Upper lobe of left lung (tissue), 6 donors: ENCODE measurements around the gene CIRBP. TPM values are rescaled to one million over a fixed set of nuclear protein-coding genes. Genes with fewer than 3 reads are reported as not detected.
A peak's percentile ranks its signal among the peaks of the same experiment; 100 is the strongest.

ENCODE experiments used
- ATAC-seq, 2 donors: fragments of 200-7000 bp; cut with Tn5 transposase; one replicate each; pipeline ENCODE4 v1.9.1; 2022; ENCODE audit warnings: mild to moderate bottlenecking in 2 of 2, moderate library complexity in 2 of 2; ENCODE audit not compliant: low FRiP score in 2 of 2
- DNase-seq, 2 donors: peaks; one replicate each; pipeline ENCODE4 v3.0.0-alpha.2; 2019 to 2020
- H3K27ac ChIP-seq, 4 donors: fragments of 200-600 bp; sonication (generic); one replicate each; pipeline ENCODE4 v1.5.1; 2016 to 2019
- H3K27me3 ChIP-seq, 4 donors: fragments of 200-600 bp; sonication (generic); one replicate each; pipeline ENCODE4 v1.5.1; 2017 to 2019
- H3K36me3 ChIP-seq, 4 donors: fragments of 200-600 bp; sonication (generic); one replicate each; pipeline ENCODE4 v1.5.1; 2016 to 2019
- H3K4me1 ChIP-seq, 4 donors: fragments of 200-600 bp; sonication (generic); one replicate each; pipeline ENCODE4 v1.5.1; 2018 to 2019
- H3K4me3 ChIP-seq, 4 donors: fragments of 200-600 bp; sonication (generic); one replicate each; pipeline ENCODE4 v1.5.1; 2017 to 2019; ENCODE audit warnings: mild to moderate bottlenecking in 2 of 4, moderate library complexity in 1 of 4
- H3K9me3 ChIP-seq, 4 donors: fragments of 200-600 bp; sonication (generic); one replicate each; pipeline ENCODE4 v1.5.1; 2018 to 2019
- CTCF ChIP-seq, 6 experiments: fragments of 450-650 bp in 4 of 6; fragments of 200-600 bp in 2 of 6; sonication (generic) in 2 of 6; IDR thresholded peaks; one replicate each; pipeline ENCODE4 v1.5.1; 2016 to 2019; ENCODE audit warnings: antibody characterized with exemption in 6 of 6
- EP300 ChIP-seq, 4 donors: sonication (generic); formaldehyde crosslinking; IDR thresholded peaks; one replicate each; pipeline ENCODE4 v1.5.1; 2017; ENCODE audit warnings: antibody characterized with exemption in 4 of 4, control low read depth in 2 of 4
- POLR2A ChIP-seq, 4 donors: fragments of 450-650 bp; IDR thresholded peaks; one replicate each; pipeline ENCODE4 v1.5.1; 2016 to 2017; ENCODE audit warnings: antibody characterized with exemption in 4 of 4, mild to moderate bottlenecking in 2 of 4
- POLR2AphosphoS5 ChIP-seq, 2 donors: sonication (generic); formaldehyde crosslinking; IDR thresholded peaks; one replicate each; pipeline ENCODE4 v1.5.1; 2017; ENCODE audit warnings: antibody characterized with exemption in 2 of 2
- WGBS, 2 donors: methylation state at CpG; one replicate each; pipeline ENCODE4 v1.1.5; 2017 to 2018; 5-methylcytosine and 5-hydroxymethylcytosine counted together
- total RNA-seq, 6 donors: library from RNA; depleted of rRNA in 4 of 6; stranded (reverse); fragments of >200 nt in 4 of 6; gene quantifications; one replicate each; pipeline versions ENCODE4 v1.1.0 to v1.2.1, GENCODE V29; 2016 to 2021
- donor health status: DM: no; HTN: no; CAD: no; lungs with moderate emphysema.
- donor health status: DM: no; HTN: yes; CAD: no; lungs with severe emphysema.

The CIRBP gene
- total RNA-seq, 6 donors from 2014 or later, result 326 to 1,348 (median 441) TPM

- Histone ChIP-seq H3K4me3 (no peak overlapping the region), H3K4me1 (peaks cover 6 to 11% (median 9%) of the 10 kb centered on the region in 4 donors), H3K27me3 (peaks cover 0 to 29% (median 11%) of the 10 kb centered on the region in 4 donors), H3K36me3 (no peaks in the 10 kb centered on the region), H3K9me3 (no peaks in the 10 kb centered on the region), H3K27ac (no peak overlapping the region)
- DNase-seq (peak in 1 of 2 donors; percentile 71), ATAC-seq (no peak)
- TF ChIP-seq POLR2AphosphoS5 (IDR thresholded peaks at IDR 0.05) (no peak), EP300 (IDR thresholded peaks at IDR 0.05) (no peak), CTCF (IDR thresholded peaks at IDR 0.05) (no peak), POLR2A (IDR thresholded peaks at IDR 0.05) (no peak)
- WGBS, 2 donors, result 79 to 85% methylated on average over 18 to 35 of the region's 35 CpGs
These were observed 24.9 kb downstream of the CIRBP start for GRCh38 chr19:1293782-1294604.

GRCh38 chr19:1294688-1295087 is 25.6 kb downstream of the CIRBP start:
- Histone ChIP-seq H3K27me3 (peaks cover 0 to 26% (median 11%) of the 10 kb centered on the region in 4 donors), H3K4me3 (no peak overlapping the region), H3K9me3 (no peaks in the 10 kb centered on the region), H3K36me3 (no peaks in the 10 kb centered on the region), H3K27ac (no peak overlapping the region), H3K4me1 (peaks cover 6 to 11% (median 9%) of the 10 kb centered on the region in 4 donors)
- 80 to 81% methylated on average over 7 to 14 of the region's 14 CpGs for WGBS, 2 donors
- no peak for TF ChIP-seq CTCF (IDR thresholded peaks at IDR 0.05)
- no peak for TF ChIP-seq POLR2AphosphoS5 (IDR thresholded peaks at IDR 0.05)
- TF ChIP-seq EP300 (IDR thresholded peaks at IDR 0.05), result no peak
- no peak for TF ChIP-seq POLR2A (IDR thresholded peaks at IDR 0.05)
- ATAC-seq (no peak), DNase-seq (peak in 1 of 2 donors; percentile 63)

GRCh38 chr19:1295169-1296012 is 26.3 kb downstream of the CIRBP start:
- WGBS, 2 donors, result 19 to 38% methylated on average over 19 to 22 of the region's 82 CpGs
- Histone ChIP-seq H3K27ac (no peak overlapping the region), H3K9me3 (no peaks in the 10 kb centered on the region), H3K4me3 (peak overlapping the region in 2 of 4 donors; percentile 17 to 19), H3K27me3 (peaks cover 0 to 23% (median 11%) of the 10 kb centered on the region in 4 donors), H3K4me1 (peaks cover 6 to 11% (median 9%) of the 10 kb centered on the region in 4 donors), H3K36me3 (no peaks in the 10 kb centered on the region)
- ATAC-seq (peak in 1 of 2 donors; percentile 39), DNase-seq (peak in 1 of 2 donors; percentile 87)
- TF ChIP-seq POLR2AphosphoS5 (IDR thresholded peaks at IDR 0.05) (no peak), CTCF (IDR thresholded peaks at IDR 0.05) (no peak), EP300 (IDR thresholded peaks at IDR 0.05) (no peak), POLR2A (IDR thresholded peaks at IDR 0.05) (no peak)

- 66 to 79% methylated on average over 9 to 13 of the region's 13 CpGs for WGBS, 2 donors
- DNase-seq (no peak), ATAC-seq (no peak)
- H3K9me3 ChIP-seq, result no peaks in the 10 kb centered on the region
- TF ChIP-seq POLR2A (IDR thresholded peaks at IDR 0.05) (no peak), CTCF (IDR thresholded peaks at IDR 0.05) (no peak), POLR2AphosphoS5 (IDR thresholded peaks at IDR 0.05) (no peak), EP300 (IDR thresholded peaks at IDR 0.05) (no peak)
- H3K4me3 ChIP-seq, result no peak overlapping the region
- peaks cover 0 to 21% (median 11%) of the 10 kb centered on the region in 4 donors for H3K27me3 ChIP-seq
- H3K27ac ChIP-seq, result no peak overlapping the region
- peaks cover 6 to 11% (median 9%) of the 10 kb centered on the region in 4 donors for H3K4me1 ChIP-seq
- H3K36me3 ChIP-seq, result no peaks in the 10 kb centered on the region
These were observed 26.9 kb downstream of the CIRBP start for GRCh38 chr19:1296078-1296477.
